GM19043 (cell line): Measurements from ENCODE around the gene GOT1.

ENCODE experiments used
- ATAC-seq: cut with Tn5 transposase; IDR thresholded peaks from one replicate; pipeline ENCODE4 v1.9.1; 2021; ENCODE audit warnings: low read depth; ENCODE audit not compliant: unreplicated experiment

GOT1 gene

DNA sequence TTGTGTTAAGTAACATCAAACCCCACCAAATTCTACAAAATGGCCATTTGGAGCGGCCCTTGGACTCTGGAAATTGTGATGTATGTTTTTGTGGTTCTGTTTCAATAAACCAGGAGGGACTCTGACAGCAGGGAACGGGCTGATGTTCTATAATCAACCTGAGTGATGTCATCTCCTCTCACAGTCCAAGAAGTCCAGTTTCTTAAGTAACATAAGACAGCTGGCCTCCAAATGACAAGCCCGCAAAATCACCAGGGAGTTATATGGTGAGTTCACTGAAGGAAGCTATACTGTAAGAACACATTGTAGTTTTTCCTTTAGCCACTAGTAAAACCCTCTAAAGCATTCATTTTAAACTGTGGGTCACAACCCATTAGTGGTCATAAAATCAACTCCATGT lies 34.0 kb downstream of the GOT1 start:
- no peak for ATAC-seq

- ATAC-seq = no peak
Observed at GRCh38 chr10:99395750-99396445, 34.5 kb downstream of the GOT1 start.

- ATAC-seq = no peak
Observed at GRCh38 chr10:99394761-99395386, 35.5 kb downstream of the GOT1 start.

- no peak for ATAC-seq
Observed at GRCh38 chr10:99394256-99394655, 36.2 kb downstream of the GOT1 start.

DNA sequence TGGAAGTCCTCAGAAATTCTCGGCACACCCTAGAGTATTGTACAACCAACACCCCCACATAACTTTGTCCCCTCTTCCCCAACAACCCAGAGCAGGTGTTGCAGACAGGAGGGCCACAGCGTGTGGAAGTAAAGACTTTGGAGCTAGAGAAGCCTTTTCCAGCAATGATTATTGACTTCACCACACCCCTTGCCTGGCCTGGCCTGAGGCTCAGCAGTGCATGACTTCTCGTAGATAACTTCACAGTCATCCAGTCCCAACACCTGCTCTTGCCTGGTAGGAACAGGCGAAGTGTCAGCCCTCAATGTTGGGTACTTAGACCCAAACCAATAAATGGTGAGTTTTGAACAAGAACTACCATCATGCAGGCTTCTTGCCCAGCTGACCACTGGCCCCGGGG lies 36.7 kb downstream of the GOT1 start:
- ATAC-seq = no peak

- no peak for ATAC-seq
Observed at GRCh38 chr10:99393036-99393435, 37.4 kb downstream of the GOT1 start.

- ATAC-seq = no peak
Observed at GRCh38 chr10:99391346-99391745, 39.1 kb downstream of the GOT1 start.

DNA sequence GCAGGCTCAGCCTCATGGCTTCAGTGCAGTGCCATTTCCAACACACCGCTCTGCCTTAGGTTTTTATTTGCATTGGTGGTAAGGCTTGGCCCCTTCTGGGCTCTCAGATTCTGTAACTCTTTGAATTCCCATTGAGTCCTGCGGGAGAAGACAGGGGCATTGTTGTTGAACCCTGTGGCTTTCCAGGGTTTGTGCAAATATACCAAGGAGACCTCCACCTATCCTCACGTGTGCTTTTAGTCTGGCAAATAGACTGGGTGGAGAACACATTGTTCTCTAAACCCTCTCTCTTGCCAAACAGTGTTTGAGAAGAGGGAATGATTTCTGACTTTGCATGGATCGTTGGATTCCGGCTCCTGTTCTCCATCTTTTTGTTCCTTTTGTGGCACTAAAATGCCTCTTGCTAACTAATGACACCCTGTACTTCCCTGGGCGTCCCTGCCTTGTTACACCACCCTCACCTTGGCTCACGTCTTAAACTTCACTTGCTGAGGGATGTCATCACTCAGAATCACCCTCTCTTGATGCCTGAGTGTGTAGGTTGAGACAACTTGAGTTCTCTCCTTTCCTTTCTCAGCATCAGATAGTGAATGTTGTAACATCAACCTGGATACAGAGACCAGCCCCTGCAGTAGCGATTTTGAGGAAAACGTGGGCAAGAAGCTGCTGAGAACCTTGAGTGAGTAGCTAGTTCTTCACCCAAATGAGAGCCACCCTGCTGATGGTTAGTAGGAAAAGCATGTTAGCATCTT lies 40.5 kb downstream of the GOT1 start:
- ATAC-seq = no peak

- ATAC-seq = no peak
Observed at GRCh38 chr10:99387541-99387940, 42.9 kb downstream of the GOT1 start.

DNA sequence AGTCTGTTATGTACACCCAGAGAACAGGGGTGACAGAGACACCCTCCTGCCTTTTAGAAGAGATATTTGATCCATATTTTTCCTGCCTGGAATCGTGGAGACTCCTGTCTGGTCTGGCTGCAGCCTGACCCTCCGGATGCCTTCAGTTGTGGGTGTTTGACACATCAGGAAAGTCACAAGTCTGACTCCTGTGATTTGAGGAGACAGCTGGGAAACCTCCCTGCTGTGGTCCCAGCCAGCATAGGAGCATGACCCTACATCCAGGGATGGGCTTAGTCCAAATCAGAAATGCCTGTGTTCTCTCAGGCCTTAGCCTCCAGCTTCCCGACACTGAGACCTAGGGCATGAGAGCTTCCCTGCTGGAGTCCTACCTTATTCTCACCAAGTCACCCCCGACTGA lies 43.4 kb downstream of the GOT1 start:
- no peak for ATAC-seq

GRCh38 chr10:99382176-99382575 lies 48.2 kb downstream of the GOT1 start:
- ATAC-seq = no peak

- ATAC-seq = no peak
Observed at GRCh38 chr10:99375426-99375825, 55.0 kb downstream of the GOT1 start.

GRCh38 chr10:99374972-99375371 lies 55.5 kb downstream of the GOT1 start:
- ATAC-seq = no peak

DNA sequence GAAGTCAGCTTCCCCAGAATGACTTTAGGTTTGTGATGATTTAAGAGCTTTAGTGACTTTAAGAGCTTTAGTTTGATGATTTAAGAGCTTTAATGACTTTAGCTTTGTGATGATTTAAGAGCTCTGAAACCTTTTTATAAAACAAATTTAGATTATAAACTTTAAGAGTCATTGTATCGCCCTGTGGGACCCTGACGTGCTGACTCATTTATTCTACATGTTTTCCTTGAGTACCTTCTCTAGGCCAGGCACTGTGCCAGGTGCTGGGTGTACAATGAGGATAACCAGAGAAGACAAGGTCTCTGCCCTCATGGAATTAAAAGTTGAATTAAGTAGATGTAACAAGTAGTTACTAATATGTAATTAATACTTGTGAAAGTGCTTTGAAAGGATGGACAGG lies 55.9 kb downstream of the GOT1 start:
- no peak for ATAC-seq

- no peak for ATAC-seq
Observed at GRCh38 chr10:99372546-99373271, 57.7 kb downstream of the GOT1 start.

GRCh38 chr10:99370993-99371392 lies 59.4 kb downstream of the GOT1 start:
- ATAC-seq = peak; percentile 93

DNA sequence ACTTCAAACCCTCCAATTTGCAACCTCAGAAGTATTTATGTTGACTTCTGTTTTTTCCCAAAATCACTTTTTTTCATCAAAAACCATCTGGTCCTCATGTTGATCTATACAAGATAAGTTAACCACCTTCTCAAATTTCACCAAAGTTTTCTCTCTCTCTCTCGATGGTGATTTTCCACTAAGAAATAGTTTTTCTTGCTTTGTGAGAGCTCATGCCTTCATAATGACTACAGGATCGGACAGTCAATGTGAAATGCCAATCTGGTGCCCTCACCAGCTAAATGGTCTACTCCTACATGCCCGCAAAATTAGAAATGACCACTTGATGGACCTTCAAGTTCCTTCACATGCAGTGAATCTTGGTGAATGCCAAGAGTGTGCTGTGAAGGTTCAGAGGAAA lies 60.9 kb downstream of the GOT1 start:
- ATAC-seq = no peak

- ATAC-seq = no peak
Observed at GRCh38 chr10:99369126-99369525, 61.3 kb downstream of the GOT1 start.

- ATAC-seq = no peak
Observed at GRCh38 chr10:99368646-99369045, 61.8 kb downstream of the GOT1 start.

GRCh38 chr10:99366666-99367065 lies 63.8 kb downstream of the GOT1 start:
- ATAC-seq = no peak

DNA sequence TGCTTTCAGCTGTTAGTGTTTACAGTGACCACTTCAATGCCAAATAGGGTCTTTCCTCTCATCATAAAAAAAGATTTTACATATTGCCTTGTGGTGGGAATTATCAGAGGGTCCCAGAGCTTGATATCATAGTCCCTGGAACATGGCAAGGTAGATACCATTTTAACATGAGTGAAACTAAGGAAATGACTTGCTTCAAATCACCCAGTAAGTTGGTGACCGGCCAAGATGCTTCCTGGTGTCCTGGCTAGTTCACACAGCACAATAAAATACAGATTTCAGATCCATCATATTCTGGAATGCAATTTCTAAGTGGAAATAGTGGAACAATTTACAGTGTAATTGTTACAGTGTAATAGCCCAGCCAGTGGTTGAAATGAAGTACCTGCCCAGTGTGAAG lies 64.7 kb downstream of the GOT1 start:
- no peak for ATAC-seq
